COR-L47 (cell line): ENCODE measurements around the gene SF3A1.
A peak's percentile ranks its signal among the peaks of the same experiment; 100 is the strongest.

Experiments
- DNase-seq: peaks from one replicate; lab custom pipeline; 2025; lab: John Stamatoyannopoulos, UW

The SF3A1 gene

DNA sequence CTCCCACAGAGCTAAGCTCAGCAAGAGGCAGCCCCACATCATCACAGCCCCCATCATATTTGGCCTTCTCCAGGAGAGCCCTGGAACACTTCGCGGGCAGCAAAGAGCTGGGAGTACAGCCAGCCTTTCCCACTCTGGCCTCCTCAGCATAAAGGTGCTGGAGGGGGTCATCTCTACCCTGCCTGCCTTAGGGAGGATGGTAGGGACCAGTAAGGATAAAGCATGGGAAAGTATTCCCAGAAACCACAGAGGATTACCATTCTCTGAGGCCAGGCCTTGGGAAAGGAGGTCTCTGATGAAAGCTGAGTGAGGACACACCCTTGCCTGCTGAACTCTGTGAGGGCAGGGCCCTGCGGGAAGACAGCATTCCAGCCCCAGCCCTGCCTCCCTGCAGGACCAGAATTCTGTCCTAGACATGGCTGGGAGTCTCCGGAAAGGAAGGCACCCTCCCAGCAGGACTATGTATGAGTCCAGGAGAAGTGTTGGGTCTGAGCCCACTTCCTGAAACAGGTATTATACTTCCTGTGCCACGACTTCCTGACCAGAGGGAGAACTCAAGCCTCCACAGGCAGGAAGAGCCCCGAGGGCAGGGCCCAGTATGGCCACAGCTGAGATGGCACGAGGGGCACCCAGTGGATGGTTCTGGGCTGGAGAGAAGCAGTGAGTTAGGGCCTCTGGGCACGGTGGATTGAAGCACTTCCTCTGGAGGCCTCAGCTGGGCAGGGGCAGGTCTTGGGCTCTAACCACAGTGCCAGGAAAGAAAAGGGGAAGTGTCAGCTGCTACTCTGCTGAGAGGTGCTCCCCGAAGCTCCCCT lies 54.5 kb downstream of the SF3A1 start:
- DNase-seq = no peak

GRCh38 chr22:30299322-30299721 lies 57.4 kb downstream of the SF3A1 start:
- DNase-seq = no peak

DNA sequence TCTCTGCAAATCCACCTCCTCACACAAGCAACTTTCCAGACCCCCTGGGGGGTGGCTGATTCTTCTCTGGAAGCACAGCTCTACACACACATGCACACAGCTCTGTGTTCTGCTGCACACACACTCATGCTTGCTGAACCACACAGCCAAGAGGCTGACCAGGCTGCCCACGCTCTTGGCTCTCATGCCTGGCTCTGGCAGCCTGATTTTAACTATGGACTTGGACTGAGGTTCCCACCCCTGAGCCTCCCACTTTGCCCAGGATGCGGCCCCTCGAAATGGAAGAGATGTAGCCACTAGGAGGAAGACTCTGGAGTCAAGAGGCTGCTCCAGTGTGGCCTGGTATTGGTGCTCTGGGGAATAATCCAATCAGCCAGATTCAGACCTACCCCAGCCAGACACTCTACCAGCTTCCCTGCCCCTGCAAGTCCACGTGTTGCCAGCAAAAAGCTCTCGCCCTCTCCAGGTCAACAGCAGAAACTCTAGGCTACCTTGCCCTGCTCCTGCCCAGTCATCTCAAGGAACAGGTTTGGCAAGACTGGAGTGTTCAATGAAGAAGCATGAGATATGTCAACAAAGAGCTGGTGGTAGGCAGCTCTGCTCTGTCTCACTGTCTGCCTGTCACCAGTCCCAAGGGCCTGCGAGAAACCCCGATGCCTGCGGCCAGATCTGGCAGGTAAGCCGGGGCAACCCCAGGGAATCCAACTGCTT lies 58.5 kb downstream of the SF3A1 start:
- DNase-seq = no peak

DNA sequence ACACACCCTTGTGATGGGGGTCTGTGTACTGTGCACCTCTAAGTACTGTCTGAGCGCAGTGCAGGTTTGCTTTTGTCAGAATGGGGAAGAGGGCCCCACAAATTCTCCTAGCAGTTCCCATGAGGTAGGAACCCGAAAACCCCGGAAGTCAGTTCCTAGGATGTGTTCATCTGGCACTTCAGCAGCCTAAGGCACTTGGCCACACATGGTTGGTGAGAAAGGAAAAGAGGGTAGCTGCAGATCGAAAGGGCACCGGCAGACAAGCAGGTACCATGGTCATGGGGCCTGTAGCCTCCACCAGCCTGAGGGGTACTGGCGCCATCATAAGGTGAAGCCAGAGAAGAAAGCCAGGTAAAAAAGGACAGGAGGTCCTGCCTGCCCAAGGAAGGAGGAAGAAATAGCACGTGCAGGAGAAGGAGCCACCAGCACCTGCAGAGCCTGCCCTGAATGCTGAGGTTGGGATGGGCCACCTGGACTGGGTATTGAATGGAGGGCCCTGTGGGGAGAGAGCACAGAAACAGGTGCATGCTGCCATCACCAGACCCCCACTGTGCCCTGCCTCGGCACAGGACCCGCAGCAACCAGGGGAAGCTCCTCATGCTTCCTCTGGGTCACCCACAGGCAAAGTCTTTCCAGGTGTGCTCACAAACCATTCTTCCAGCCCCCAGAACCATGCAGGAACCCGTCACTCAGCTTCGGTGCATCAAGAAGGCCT lies 59.3 kb downstream of the SF3A1 start:
- no peak for DNase-seq

- no peak for DNase-seq
These were observed 59.9 kb downstream of the SF3A1 start for GRCh38 chr22:30296833-30297232.

- DNase-seq = no peak
These were observed 60.4 kb downstream of the SF3A1 start for GRCh38 chr22:30296324-30296723.

- no peak for DNase-seq
These were observed 61.1 kb downstream of the SF3A1 start for GRCh38 chr22:30295576-30295975.

- DNase-seq = no peak
These were observed 61.9 kb downstream of the SF3A1 start for GRCh38 chr22:30294830-30295229.

DNA sequence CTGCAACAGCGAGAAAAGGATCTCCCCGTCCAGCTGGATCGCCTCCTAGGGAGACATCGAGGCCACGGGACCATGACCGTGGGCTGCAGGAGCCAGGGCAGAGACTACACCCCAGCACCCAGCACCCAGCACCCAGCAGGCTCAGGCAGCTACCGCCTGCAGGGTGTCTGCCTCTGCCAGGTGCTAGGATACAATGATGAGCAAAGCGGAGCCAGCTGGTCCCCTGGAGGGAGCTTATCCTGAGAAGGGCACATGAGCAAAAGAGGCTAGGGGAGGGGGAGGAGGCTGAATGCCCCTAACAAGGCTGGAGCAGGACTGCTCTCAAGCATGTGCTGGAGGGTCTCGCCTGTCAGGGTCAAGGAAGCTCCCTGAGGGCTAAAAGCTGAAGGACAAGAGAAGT lies 62.6 kb downstream of the SF3A1 start:
- peak; percentile 74 for DNase-seq

- DNase-seq = no peak
These were observed 63.7 kb downstream of the SF3A1 start for GRCh38 chr22:30293026-30293425.

GRCh38 chr22:30292069-30292970 lies 64.4 kb downstream of the SF3A1 start:
- DNase-seq = no peak

DNA sequence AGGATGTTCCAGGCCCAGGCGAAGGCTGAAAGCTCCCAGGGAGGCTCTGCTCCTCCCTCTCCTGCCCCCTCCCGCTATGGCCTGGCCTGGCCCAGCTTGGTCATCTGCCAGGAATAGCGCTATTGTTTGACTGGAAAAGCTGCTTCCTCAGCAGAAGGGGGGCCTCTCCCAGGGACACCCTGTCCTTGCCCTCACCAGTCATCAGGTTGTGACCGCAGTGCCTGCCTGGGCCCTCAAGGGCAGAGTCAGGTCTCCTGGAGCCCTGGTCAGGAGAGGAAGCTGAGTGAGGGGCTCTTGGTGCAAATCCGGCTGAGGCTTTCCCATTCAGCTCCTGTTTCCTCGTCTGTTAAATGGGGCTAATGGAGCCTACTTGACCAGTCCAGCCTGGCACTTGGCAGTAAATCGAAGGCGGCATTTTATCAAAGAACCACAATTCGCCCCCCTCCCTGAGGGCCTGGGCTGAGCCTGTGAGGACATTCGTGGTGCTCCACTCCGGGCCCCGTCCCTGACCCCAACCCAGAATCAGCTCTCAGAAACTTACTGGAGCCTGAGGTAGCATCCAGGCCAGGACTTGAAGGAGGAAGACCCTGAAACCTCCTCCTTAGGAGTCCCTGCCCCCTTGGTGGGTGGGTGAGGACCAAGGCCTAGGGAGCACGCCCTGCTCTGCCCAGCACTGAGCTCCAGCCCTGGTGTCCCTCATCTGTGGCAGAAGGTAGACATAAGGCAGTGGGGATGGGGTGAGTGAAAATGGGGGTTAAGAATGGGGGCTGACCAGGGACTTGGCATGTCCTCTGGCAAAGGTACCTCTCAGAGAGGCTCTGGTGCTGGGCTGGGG lies 65.4 kb downstream of the SF3A1 start:
- DNase-seq = peak; percentile 57

DNA sequence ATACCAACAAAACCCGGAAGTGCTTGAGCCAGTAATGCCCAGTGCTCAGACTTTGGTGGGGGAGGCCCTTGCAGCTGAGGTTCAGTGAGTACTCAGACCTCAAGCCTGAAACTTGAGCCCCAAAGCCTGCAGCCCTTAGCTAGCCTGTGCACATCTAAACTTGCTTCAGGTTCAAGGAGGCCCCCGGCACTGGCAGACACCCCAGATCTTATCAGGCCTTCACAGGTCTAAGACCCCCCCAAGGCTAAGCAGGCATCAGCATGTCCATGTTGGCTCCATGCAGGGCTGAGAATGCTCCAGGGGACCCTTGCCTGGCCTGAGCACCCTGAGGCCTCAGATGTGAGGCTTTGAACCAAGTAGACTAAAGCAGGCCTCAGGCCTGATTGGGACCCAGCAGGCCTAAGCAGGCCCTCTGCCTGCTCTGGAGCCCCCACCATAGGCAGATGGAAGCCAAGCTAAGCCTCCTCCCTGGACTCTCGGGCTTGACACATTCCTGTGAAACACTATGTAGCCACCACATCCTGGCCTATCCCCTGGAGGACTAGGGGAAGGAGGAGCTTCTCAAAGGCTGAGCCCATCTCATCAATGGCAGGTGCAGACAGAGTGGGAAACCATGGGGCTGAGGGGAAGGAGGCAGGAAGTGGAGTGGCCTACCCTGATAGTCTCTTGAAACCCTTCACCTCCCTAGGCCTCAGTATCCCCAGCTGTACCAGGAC lies 66.2 kb downstream of the SF3A1 start:
- no peak for DNase-seq

- DNase-seq = no peak
These were observed 66.7 kb downstream of the SF3A1 start for GRCh38 chr22:30289980-30290313.

DNA sequence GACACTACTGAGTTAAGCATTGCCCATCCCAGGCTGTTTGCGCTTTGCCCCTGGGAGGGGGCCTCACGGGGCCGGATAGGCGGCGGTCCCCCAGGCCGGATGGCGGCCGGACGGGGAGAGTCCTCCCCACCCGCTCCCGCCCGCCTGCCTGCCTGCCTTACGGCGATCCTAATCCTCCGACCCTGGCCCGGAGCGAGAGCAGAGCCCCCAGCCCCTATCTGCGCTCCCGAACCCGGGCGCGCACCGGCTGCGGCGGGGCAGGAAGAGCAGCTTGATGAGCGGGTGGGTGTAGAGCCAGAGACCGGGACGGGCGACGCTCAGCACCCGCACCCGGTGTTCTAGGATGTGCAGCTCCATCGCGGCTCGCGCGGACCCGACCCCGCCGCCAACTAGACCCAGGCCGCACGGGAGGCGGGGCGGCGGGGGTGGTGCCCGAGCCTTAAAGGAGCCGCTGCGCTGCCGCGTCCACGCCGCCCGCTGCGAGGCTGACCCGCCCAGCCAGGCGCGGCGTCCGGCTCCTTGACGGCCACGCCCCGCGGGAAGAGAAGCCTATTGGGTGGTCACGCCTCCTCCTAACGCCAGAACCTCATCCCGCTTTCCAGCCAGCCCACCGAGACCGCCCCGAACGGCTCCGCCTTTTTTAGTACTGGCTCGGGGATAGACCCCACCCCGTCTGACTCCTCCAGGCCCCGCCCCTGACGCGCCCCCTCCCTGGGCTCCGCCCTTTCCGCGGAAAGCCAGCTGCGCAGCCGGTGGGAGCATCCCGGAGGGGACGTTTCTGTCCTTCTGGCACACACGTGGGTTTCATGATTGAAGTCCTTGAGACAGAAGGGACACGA lies 67.3 kb downstream of the SF3A1 start, which contains the start of gene CASTOR1:
CASTOR1 (minus strand) TSS at position 365 of the 839 bp plus-strand sequence; CDS start at position 357, 8 bp downstream.
- DNase-seq = peak; percentile 89

DNA sequence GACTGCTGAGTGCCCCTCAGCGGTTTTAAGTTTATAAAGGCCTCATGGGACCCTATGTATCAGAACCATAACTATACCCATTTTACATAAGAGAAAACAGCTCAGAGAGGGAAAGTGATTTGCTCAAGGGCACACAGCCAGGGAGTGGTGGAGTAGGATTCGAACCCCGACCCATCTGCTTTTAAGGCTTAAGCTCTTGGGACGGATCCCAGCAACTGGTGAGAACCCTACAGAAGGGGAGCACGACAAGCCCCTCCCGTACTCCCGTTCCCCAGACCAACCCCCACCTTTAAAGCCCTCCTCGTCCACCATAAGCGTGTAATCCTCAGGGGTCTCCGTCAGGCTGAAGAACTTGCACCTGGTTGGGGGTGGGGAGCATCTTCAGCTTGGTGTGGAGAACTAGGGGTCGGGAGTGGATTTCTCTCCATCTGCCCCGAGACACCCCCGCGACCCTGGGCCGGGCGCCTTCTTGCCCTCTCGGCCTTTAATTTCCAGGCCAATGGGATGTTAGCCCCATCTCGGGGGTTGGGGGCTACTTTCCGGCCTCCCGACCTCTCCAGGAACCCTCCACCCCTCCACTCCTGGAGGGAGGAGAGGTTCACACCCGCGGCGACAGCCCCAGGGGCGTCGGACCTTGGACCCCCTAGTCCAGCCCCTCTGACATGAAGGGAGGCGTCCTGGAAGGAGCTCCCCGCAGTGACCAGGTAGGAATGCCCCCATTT lies 68.1 kb downstream of the SF3A1 start:
- no peak for DNase-seq

- DNase-seq = peak; percentile 69
These were observed 68.9 kb downstream of the SF3A1 start for GRCh38 chr22:30287648-30288418.
